Activated CD8-positive, alpha-beta memory T cell treated with anti-CD3 and anti-CD28 coated beads for 1 hour (primary cell): ENCODE measurements around the gene OR2S2.
"Not testable (repeated sequence)": the region's sequence is repeated elsewhere in the genome, so short reads cannot be mapped to it uniquely, and the experiment has no call there.

ENCODE experiments used
- DNase-seq, 2 donors: peaks; one replicate each; pipeline ENCODE4 v3.0.0-alpha.2; 2020; ENCODE audit warnings: low read depth in 1 of 2; ENCODE audit errors: extremely low read depth in 1 of 2

The OR2S2 gene

DNA sequence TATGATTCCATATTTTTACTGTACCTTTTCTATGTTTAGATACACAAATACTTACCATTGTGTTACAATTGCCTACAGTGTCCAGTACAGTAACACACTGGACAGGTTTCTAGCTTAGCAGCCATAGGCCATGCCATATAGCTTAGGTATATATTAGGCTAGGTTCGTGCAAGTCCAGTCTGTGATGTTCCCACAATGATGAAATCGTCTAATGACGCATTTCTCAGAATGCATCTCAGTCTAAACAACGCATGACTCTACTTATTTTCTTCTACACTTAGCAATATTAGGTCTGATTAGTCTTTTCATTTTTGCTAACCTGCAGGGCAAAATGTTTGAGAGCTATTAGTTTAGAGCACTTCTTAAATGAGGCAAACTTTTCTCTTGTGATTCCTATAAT is 22.7 kb downstream of the OR2S2 start:
- no peak for DNase-seq

DNA sequence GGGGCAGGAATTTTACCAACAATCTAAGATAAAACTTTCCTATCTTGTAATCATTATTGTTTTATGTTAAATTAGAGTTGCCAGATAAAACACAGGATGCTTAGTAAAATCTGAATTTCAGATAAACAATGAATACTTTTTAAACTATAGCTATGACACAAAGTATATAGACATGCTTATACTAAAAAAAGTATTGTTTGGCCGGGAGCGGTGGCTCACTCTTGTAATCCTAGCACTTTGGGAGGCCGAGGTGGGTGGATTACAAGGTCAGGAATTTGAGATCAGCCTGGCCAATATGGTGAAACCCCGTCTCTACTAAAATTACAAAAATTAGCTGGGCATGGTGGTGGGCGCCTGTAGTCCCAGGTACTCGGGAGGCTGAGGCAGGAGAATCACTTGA is 23.9 kb downstream of the OR2S2 start:
- not testable (repeated sequence) for DNase-seq

DNA sequence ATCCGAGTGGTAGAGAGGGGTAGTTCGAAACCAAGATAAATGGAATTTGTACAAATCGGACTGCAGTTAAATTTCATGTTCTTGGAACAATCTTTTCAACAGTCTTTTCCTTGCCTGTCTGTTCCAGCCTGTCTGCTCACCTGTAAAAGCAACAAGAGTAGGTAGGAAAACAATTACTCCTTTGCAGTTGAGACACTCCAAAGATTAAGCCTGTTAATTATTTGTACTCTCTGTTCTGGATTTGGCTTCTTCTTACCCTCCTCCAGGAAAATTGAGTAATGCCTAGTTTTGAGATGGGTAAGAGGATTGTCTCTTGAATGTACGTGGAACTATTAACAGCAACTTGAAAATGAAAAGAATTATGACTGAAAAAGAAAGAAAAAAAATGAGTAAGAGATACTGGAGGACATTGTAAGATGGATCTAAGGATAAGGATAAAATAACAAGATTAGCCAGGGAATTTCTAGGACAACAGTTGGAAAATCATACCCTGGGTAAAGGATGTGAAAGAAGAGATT is 24.3 kb downstream of the OR2S2 start:
- no peak for DNase-seq

DNA sequence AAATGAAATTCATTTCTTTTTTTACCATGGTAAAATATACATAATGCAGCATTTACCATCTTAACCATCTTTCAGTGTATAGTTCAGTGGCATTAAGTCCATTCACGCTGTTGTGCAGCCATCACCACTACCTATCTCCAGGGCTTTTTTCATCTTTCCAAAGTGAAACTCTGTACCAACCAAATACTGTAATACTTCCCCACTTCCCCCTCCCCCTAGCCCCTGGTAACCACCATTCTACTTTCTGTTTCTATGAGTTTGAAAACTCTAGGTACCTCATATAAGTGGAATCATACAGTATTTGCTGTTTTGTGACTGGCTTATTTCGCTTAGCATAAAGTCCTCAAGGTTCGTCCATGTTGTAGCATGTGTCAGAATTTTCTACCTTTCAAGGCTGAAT is 25.2 kb downstream of the OR2S2 start:
- no peak for DNase-seq

DNA sequence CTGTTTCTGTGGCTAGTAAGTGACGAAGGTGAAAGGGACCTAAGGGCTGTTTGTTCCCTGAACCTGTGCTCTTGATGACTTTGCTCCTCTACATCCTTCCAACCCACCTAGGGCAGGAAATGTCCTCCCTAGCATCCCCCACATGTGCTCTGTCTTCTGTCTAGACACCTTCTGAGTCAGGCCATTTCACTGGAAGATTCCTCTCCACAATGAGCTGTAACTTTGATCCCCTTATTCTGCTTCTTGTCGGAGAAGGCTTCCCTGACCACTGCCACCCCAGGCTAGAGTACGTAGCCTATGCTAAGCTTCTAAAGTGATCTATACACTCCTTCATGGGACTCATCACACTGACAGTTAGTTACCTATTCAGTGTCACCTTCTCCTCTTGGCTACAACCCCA is 27.0 kb downstream of the OR2S2 start:
- DNase-seq = no peak

DNA sequence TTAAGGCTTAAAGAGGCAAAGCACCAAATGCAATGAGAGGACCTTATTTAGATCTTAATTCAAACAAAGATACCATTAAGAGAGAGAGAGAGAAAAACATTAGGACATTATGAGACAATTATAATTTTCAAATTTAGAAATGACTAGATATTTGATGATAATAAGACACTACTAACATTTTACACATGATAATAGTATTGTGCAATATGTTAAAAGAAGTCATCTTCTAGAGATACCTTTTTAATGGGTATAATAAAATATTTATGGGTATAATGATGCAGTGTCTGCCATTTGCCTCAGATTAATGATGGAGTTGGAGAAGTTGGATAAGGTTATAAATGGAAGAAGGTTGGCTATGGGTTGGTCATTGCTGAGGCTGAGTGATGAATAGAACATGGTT is 27.4 kb downstream of the OR2S2 start:
- DNase-seq = no peak

DNA sequence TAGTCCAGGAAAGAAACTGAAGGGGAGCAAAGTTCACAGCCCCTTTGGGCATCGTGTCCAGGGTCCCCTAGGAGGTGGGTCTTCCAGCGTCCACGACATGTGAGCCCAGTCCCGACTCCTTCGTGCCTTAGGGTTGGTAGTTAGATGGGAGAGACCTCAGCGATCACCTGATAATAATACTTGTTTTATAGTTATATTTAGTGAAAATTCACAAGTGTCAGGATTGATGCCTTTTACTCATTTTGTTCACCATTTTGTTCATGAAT is 28.6 kb downstream of the OR2S2 start:
- DNase-seq = no peak

DNA sequence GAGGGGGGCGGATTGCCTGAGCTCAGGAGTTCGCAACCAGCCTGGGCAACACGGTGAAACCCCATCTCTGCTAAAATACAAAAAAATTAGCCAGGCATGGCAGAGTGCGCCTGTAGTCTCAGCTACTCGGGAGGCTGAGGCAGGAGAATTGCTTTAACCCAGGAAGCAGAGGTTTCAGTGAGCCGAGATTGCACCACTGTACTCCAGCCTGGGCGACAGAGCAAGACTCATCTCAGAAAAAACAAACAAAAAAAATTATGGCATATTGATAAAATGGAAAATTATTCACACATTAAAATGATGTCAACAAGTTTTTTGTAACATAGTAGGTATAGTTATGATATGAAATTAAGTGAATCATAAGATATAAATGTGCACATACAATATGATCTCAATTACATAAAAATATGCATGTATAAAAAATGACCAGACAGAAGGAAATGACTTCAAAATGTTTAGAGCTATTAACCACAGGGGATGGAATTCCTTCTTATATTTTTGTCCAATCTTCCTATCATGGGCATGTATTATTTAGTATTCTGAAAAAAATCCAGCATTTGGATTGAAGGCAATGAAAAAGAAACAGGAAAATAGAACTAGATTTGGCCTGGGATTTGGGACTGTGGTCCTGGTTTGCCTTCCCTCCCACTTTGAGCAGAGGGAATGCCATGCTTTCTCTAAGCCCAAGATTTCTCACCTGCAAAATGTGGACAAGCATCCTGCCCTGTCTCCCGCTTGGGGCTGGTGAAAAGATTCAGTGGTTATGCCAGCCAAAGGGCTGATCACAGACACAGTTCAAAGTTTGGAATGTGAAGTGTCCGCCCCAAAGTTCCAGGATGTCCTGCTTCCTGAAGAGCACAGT is 29.1 kb downstream of the OR2S2 start:
- DNase-seq = no peak

DNA sequence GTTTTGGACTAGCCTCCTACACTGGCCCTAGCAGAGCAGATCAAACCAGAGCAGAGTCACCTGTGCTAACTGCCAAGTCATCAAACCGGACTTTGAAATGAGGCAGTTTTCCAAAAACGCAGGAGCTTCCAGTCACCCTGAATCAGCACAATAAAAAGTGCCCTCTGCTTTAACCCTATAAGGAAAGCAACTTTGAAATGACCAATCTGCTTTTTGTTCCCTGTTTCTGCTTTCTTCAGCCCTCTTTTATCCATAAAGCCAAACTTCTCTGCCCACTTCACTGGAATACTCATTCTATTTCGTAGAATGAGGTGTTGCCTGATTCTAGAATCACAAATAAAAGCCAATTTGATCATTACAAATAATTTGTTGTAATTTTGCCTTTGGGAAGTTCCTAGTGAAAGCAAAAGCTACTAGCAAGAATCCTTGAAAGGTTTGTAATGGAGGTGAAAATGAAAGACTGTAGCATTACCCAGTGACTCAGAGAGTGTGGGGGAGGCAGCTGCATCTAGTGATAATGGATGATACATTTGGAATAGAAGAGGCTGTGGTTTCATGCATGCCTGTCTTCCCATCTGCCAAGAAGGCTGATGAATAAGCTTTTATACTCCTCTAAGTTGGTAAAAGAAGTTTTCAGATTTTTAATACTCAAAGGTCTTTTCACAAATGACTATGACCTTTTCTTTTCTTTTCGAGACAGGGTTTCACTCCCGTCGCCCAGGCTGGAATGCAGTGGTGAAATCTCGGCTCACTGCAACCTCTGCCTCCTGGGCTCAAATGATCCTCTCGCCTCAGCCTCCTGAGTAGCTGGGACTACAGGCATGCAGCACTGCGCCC is 33.8 kb downstream of the OR2S2 start:
- DNase-seq = no peak

DNA sequence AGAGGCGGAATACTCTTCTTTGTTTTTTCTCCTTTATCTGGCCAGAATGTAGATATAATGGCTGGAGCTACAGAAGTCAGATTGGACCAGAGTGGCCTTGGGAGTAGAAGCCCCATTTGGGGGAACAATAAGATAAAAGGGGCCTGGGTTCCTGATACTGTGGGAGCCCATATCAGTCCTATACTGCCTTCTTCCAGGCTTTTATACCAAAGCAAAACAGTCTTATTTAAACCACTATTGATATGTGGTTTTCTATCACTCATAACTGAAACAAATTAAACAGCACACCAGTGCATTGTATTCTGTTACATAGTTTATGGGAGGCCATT is 34.4 kb downstream of the OR2S2 start:
- no peak for DNase-seq

DNA sequence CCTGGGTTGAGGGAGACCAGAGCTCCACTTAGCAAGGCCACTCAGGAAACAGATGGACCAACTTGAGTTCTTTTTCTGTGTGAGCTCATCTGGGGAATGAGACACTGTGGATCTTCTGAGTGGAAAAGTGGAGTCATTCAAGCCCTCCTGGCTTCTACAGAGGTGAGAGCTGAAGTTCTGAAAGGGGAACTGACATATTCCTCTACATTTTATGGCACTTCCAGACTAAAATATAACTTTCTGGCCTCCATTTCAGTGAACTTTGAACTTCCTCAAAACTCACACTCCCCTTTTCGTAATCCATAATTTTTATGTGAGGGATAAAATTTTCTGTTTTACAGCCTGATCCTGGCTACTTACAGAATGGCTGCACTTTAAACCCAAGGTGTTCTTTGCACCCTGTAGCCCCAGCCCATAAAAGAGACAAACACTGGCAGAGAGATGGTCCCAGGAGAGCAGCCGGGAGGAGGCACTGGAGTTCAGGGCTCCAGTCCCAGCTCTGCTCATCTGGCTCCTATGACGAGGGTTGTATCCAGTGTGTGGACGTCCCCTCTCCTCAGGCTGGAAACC is 37.8 kb downstream of the OR2S2 start:
- no peak for DNase-seq

DNA sequence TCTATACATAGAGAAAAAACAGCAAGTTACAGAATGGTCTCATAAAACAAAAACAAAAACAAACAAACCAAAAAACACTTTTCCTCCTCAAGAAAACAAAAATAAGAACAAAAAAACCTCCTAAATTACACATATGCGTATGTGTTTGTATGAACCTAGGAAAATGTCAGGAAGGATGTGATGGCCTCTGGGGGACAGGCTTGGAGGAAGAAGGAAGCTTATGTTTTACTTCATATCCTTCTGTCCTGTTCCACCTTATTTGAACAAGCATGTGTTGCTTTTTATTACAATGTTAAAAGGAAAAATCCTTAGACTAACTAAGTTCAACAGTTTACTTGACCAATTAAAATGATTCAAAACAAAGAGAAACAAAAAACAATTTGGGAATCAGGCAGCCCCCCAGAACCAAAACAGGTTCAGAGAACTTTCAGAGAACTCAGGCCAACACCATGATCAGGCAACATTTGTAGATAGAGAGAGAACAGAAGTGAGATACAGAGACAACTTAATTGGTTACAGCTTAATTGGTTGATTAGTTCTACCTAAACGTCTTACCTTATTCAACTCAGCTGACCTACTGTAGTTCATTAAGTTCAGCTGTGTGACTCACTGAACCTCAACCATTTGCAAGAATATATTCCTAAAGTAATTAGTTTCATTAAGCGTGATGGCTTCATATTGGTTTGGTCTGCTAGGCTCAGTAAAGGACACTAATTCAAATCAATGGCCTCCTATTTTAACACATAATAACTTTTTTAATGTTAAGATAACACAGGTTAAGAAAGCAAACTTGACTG is 38.5 kb downstream of the OR2S2 start:
- no peak for DNase-seq

DNA sequence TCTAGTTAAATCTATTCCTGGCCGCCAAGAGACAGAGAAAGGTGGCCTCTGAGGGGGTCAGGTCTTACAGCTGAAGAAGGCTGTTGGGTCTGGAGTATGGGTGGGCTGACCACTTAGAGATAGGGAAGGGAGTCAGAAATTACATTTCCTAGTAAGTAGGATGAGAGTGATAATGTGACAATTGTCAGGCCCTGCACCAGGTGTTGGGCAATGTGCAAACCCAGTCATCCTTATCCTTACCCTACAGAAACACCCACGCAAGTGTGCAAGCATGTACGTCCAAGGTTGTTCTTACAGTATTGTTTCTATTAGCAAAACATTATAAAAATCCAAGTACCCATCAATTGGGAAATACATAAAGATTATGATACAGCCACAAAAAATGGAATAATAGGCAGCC is 39.2 kb downstream of the OR2S2 start:
- DNase-seq = no peak

DNA sequence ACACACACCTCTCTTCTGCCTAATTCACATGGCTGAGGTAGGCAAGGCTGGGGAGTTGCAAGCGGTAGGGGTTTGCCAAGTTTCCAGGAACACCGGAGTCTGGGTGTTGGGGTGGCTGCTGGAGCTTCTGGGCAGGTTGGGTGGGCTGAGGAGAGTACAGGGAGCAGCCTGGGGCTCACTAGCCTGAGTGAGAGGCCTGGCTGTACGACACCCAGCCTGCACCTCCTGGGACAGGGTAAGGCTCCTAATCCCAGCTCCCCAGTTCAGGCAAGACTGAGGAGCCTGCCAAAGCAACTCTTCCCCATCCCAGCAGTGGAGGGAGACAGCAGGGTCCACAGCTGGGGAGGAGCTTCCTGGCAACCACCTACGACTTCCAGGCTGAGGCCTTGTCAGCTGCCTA is 40.7 kb downstream of the OR2S2 start:
- DNase-seq = no peak

DNA sequence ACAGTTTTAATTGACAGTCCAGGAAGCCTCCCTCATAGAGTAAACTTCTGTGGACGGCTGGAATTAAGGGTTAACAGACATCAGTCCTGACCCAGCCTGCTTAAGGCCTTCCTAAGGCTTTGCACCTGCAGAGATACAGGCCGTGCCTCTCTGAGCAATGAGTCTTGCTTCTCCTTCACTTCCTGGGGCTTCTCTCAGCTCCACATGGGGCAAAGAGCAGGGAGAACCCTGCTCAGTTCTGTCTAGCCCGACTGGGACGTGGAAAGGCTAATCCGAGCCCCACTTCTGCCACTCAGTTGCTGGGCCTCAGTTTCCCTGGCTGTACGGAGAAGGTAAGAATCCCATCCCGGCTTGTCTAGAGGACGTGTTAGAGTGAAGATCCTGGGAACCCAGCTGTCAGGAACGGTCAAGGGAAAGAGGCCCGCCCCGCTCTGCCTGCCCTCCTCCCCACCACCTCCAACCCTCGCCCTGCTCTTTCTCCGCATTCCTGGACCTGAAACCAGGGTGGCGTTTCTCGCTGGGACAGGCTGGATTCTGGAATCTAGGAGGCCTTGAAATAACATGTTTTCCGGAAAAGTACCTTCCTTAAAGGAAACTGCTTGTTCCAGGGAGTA is 42.2 kb downstream of the OR2S2 start:
- no peak for DNase-seq

DNA sequence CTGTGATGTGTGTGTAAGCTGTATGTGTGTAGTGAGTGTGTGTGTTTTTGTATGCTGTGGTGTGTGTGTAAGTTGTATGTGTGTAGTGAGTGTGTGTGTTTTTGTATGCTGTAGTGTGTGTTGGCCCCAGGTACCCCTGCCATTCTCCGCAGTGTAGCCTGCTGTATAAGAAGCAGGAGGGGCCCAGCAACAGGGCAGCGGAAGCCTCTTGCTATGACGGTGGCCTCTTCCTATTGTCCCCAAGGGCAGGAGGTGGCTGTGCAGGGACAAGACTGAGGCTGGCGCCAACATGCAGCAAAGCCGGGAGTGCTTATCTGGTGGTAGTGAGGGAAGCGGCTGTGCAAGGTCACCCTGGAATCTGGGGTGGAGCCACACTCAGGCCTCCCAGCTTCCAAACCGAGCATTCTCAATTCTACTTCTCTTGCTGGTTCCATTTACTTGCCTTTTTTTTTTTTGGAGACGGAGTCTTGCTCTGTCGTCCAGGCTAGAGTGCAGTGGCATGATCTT is 43.6 kb downstream of the OR2S2 start:
- DNase-seq = no peak

DNA sequence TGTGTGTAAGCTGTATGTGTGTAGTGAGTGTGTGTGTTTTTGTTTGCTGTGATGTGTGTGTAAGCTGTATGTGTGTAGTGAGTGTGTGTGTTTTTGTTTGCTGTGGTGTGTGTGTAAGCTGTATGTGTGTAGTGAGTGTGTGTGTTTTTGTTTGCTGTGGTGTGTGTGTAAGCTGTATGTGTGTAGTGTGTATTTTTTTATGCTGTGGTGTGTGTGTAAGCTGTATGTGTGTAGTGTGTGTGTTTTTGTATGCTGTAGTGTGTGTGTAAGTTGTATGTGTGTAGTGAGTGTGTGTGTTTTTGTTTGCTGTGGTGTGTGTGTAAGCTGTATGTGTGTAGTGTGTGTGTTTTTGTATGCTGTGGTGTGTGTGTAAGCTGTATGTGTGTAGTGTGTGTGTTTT is 44.5 kb downstream of the OR2S2 start:
- not testable (repeated sequence) for DNase-seq

DNA sequence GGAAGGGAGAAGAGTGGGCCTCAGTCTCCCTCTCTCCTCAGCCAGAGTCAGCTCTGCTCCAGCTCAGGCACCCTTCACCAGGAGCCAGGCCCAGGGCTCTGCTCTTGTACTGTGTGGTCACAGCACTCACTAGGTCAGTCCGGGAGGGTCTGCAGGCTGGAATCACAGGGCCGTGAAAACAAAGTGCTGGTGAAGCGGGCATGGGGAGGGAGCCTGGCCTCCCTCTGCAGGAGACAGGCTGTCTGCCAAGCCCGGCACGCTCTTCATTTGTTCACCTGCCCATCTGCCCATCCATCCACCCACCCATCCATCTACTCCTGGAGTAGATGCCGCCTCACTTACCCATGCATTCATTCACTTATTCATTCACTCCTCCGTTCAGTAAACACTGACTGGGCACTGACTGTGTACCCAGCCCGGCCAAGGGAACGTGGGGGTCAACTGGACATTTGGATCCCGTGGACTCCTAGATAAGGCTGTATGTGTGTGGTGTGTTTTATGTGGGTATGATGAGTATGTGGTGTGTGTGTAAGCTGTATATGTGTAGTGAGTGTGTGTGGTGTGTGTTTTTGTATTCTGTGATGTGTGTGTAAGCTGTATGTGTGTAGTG is 45.1 kb downstream of the OR2S2 start:
- DNase-seq = no peak

DNA sequence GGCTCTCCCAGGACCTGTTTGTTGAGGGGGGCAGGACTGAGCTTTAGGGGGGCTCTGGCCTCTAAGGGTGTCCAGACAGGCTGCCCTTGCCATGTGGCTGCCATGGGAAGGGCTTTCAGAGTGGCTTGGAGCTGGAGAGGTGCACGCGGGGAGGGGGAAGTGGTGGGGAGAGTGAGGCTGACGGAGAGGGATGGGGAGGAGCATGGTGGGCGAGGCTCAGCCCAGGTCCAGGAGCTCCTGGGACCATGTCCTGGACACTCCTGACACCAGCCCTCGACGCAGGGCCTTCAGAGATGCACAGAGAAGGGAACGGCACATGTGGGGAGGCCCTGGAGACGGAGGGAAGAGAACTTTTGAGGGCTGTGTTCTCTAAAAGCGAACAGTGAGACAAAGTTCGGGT is 46.3 kb downstream of the OR2S2 start:
- DNase-seq = no peak
